HepG2 (cell line): Measurements from ENCODE around the gene DAPP1. TPM values are rescaled to one million over a fixed set of nuclear protein-coding genes. Genes with fewer than 3 reads are reported as not detected.

Experiments
- ATAC-seq: fragments of 200-7000 bp; cut with Tn5 transposase; 3 replicates; pipeline ENCODE4 v1.9.1; 2020; ENCODE audit warnings: mild to moderate bottlenecking, moderate library complexity
- BruUV-seq: library from RNA; stranded (reverse); fragments of 400-500 nt; replicated peaks from 2 replicates; lab custom pipeline; 2021; lab: Mats Ljungman, UMichigan
- CTCF ChIA-PET: fragments of 300-600 bp; formaldehyde crosslinking; extraction: SDS; loops from one replicate; lab custom pipeline; 2021; ENCODE audit warnings: low total read pairs, inconsistent platforms, low intra/inter-chr PET ratio; lab: Yijun Ruan, JAX
- POLR2A ChIA-PET: fragments of 350-600 bp; sonication (Branson Sonifier 250); formaldehyde crosslinking; loops from one replicate; lab custom pipeline; 2020; ENCODE audit warnings: antibody characterized with exemption, inconsistent platforms; lab: Yijun Ruan, JAX
- DNase-seq: peaks from one replicate; pipeline ENCODE4 v3.0.0-alpha.2; 2015; ENCODE audit warnings: low spot score
- FAIRE-seq: peaks from 3 replicates; lab custom pipeline; 2011; peaks lifted over from hg19 to GRCh38; lab: Jason Lieb, UNC
- H2AFZ ChIP-seq: one replicate; pipeline ENCODE4 v1.6.1; 2011; ENCODE audit warnings: low read length, inconsistent platforms
- H3K27ac ChIP-seq: fragments of 300-600 bp; 3 replicates; pipeline ENCODE4 v1.8.0; 2011; ENCODE audit warnings: mixed run types, mild to moderate bottlenecking, mixed read lengths, low read length, inconsistent platforms; ENCODE audit not compliant: insufficient read depth; ENCODE audit errors: extremely low read length
- H3K27me3 ChIP-seq, 2 experiments: fragments of 200-600 bp in 1 of 2; 2 replicates in 1 of 2; 3 replicates in 1 of 2; pipeline versions ENCODE4 v1.6.0 to v1.8.0; 2011; ENCODE audit warnings: low read length in 2 of 2, mild to moderate bottlenecking in 2 of 2, moderate library complexity in 2 of 2, inconsistent platforms in 1 of 2; ENCODE audit not compliant: insufficient read depth in 2 of 2, control insufficient read depth in 1 of 2
- H3K36me3 ChIP-seq, 2 experiments: fragments of 200-600 bp in 1 of 2; replicated peaks in 1 of 2; 2 replicates in 1 of 2; 3 replicates in 1 of 2; pipeline versions ENCODE4 v1.5.1 to v1.8.0; 2011; ENCODE audit warnings: low read length in 2 of 2, inconsistent platforms in 1 of 2; ENCODE audit not compliant: insufficient read depth in 2 of 2, control insufficient read depth in 1 of 2
- H3K4me1 ChIP-seq: 2 replicates; pipeline ENCODE4 v1.5.1; 2012; ENCODE audit warnings: low read length, inconsistent platforms; ENCODE audit not compliant: insufficient read depth
- H3K4me2 ChIP-seq: 2 replicates; pipeline ENCODE4 v1.6.0; 2011; ENCODE audit warnings: low read depth, low read length, inconsistent platforms
- H3K4me3 ChIP-seq, 3 experiments: fragments of 200-600 bp in 1 of 3; sonication (generic), shearing (Covaris generic) in 1 of 3; replicated peaks in 1 of 3; 2 replicates each; pipeline ENCODE4 v1.5.1; 2011 to 2016; ENCODE audit warnings: low read length in 3 of 3, inconsistent platforms in 2 of 3, low read depth in 2 of 3, mild to moderate bottlenecking in 2 of 3, control low read depth in 1 of 3, mixed read lengths in 1 of 3; ENCODE audit not compliant: insufficient read depth in 1 of 3
- H3K79me2 ChIP-seq: one replicate; pipeline ENCODE4 v1.6.1; 2011; ENCODE audit warnings: low read length, inconsistent platforms; ENCODE audit not compliant: insufficient read depth
- H3K9ac ChIP-seq: 2 replicates; pipeline ENCODE4 v1.6.0; 2011; ENCODE audit warnings: mild to moderate bottlenecking, low read depth, low read length, inconsistent platforms; ENCODE audit not compliant: insufficient read depth
- H3K9me3 ChIP-seq: 2 replicates; pipeline ENCODE4 v1.5.1; 2012; ENCODE audit warnings: mild to moderate bottlenecking, low read length
- H4K20me1 ChIP-seq: 2 replicates; pipeline ENCODE4 v1.6.0; 2011; ENCODE audit warnings: inconsistent platforms, mild to moderate bottlenecking, low read length, moderate library complexity; ENCODE audit not compliant: insufficient read depth
- DMAP1 ChIP-seq: IDR thresholded peaks from 2 replicates; pipeline ENCODE4 v1.6.1; 2016
- HES4 ChIP-seq: sonication (generic); formaldehyde crosslinking; IDR thresholded peaks from 2 replicates; pipeline ENCODE4 v1.9.0; 2021; ENCODE audit warnings: mild to moderate bottlenecking, missing genetic modification reagents, borderline replicate concordance
- NCOA5 ChIP-seq: sonication (generic); formaldehyde crosslinking; IDR thresholded peaks from 2 replicates; pipeline ENCODE4 v1.4.0; 2020; ENCODE audit warnings: missing genetic modification reagents
- POLR2AphosphoS5 ChIP-seq: IDR thresholded peaks from 2 replicates; pipeline ENCODE4 v1.6.1; 2012; ENCODE audit warnings: low read depth, low read length
- RXRA ChIP-seq: sonication (generic); formaldehyde crosslinking; IDR thresholded peaks from 2 replicates; pipeline ENCODE4 v1.5.1; 2020; ENCODE audit warnings: missing genetic modification reagents
- RXRB ChIP-seq: IDR thresholded peaks from 2 replicates; pipeline ENCODE4 v1.6.1; 2016; ENCODE audit warnings: borderline replicate concordance, missing genetic modification reagents, missing compliant biosample characterization
- SATB2 ChIP-seq: sonication (generic); formaldehyde crosslinking; IDR thresholded peaks from 2 replicates; pipeline ENCODE4 v1.5.0; 2020; ENCODE audit warnings: missing genetic modification reagents
- USF2 ChIP-seq, 2 experiments: sonication (generic) in 1 of 2; formaldehyde crosslinking in 1 of 2; IDR thresholded peaks; 2 replicates each; pipeline versions ENCODE4 v1.5.1 to v1.6.1; 2011 to 2020; ENCODE audit warnings: borderline replicate concordance in 1 of 2, low read depth in 1 of 2, low read length in 1 of 2, mild to moderate bottlenecking in 1 of 2, missing genetic modification reagents in 1 of 2, moderate library complexity in 1 of 2
- ZBTB20 ChIP-seq: sonication (generic); formaldehyde crosslinking; IDR thresholded peaks from 2 replicates; pipeline ENCODE4 v1.8.1; 2023; ENCODE audit warnings: missing genetic modification reagents, low read depth, mild to moderate bottlenecking, borderline replicate concordance
- ZNF329 ChIP-seq: sonication (generic); formaldehyde crosslinking; IDR thresholded peaks from 2 replicates; pipeline ENCODE4 v1.9.0; 2021; ENCODE audit warnings: low read depth, mild to moderate bottlenecking, missing genetic modification reagents
- ZNF343 ChIP-seq: sonication (generic); formaldehyde crosslinking; IDR thresholded peaks from 2 replicates; pipeline ENCODE4 v1.4.0; 2020; ENCODE audit warnings: mild to moderate bottlenecking, missing genetic modification reagents
- ZNF530 ChIP-seq: sonication (generic); formaldehyde crosslinking; IDR thresholded peaks from 2 replicates; pipeline ENCODE4 v1.5.0; 2020; ENCODE audit warnings: low read depth, mild to moderate bottlenecking, missing genetic modification reagents
- ZNF687 ChIP-seq: sonication (generic); formaldehyde crosslinking; IDR thresholded peaks from 2 replicates; pipeline ENCODE4 v1.5.1; 2020; ENCODE audit warnings: mild to moderate bottlenecking, missing genetic modification reagents, moderate library complexity
- WGBS: methylation state at CpG from one replicate; pipeline ENCODE4 v1.1.6; 2017; ENCODE audit warnings: low lambda C conversion rate; 5-methylcytosine and 5-hydroxymethylcytosine counted together
- in situ Hi-C: cut with HindIII; loops from 2 replicates; pipeline ENCODE4 v1.10.0; 2017; ENCODE audit warnings: low pct_unique_long_range_greater_than_20kb; ENCODE audit not compliant: extremely low pct_ligation_motif_present
- intact Hi-C: fragments of 100-400 bp; cut with micrococcal nuclease; formaldehyde crosslinking; loops from one replicate; pipeline ENCODE4 v1.10.0; 2022; ENCODE audit not compliant: unreplicated experiment
- polyA plus RNA-seq, 8 experiments: library from polyadenylated mRNA; depleted of rRNA in 3 of 8; stranded (reverse) in 7 of 8; unstranded in 1 of 8; fragments of >200 nt; fragmentation: Illumina TruSeq in 4 of 8; extraction: Trizol in 4 of 8; gene quantifications; 2 replicates each; pipeline versions ENCODE4 v1.2.1 to v1.2.3, GENCODE V29; 2011 to 2016; ENCODE audit warnings: low read depth in 4 of 8, missing spikeins in 1 of 8, mixed read lengths in 1 of 8; ENCODE audit not compliant: insufficient read depth in 1 of 8
- total RNA-seq, 5 experiments: library from RNA; depleted of rRNA; stranded (reverse); fragments of >200 nt; fragmentation: Illumina TruSeq; extraction: Trizol; gene quantifications; 2 replicates each; pipeline ENCODE4 v1.2.3, GENCODE V29; 2016; ENCODE audit warnings: low read depth in 1 of 5

The DAPP1 gene
- total and polyA plus RNA-seq, 2 of the 13 experiments (the other 11 are each of a cell fraction or from before 2014, with no cell fraction given), result not detected

GRCh38 chr4:99846891-99847290, 30.3 kb downstream of the DAPP1 start:
- ATAC-seq (no peak), FAIRE-seq (no peak), DNase-seq (no peak)
- H3K4me3 ChIP-seq, result no peak overlapping the region
- intact Hi-C loops (no loop called here), in situ Hi-C loops (no loop called here)
- ChIA-PET CTCF (no interaction called here), POLR2A (no interaction called here)
- TF ChIP-seq HES4 (no peak), DMAP1 (CRISPR knock-in tag) (no peak), POLR2AphosphoS5 (no peak), ZNF530 (CRISPR knock-in tag) (no peak)
- no peaks in the 10 kb centered on the region for H4K20me1 ChIP-seq
- no peaks in the 10 kb centered on the region for H3K4me1 ChIP-seq
- H3K36me3 ChIP-seq, result no peaks in the 10 kb centered on the region
- H3K9ac ChIP-seq, result no peak overlapping the region
- H3K4me2 ChIP-seq, result no peak overlapping the region
- no peak overlapping the region for H2AFZ ChIP-seq
- H3K27ac ChIP-seq, result no peak overlapping the region
- no peaks in the 10 kb centered on the region for H3K79me2 ChIP-seq
- H3K9me3 ChIP-seq, result no peaks in the 10 kb centered on the region
- BruUV-seq, result no TSS peak
- WGBS, result 0% methylated on average over 1 of the region's 1 CpG
- no peaks in the 10 kb centered on the region; a peak in 1 of 5 replicates for H3K27me3 ChIP-seq

GRCh38 chr4:99847362-99847976, 30.8 kb downstream of the DAPP1 start:
- intact Hi-C loops, result no loop called here
- POLR2A ChIA-PET, result no interaction called here
- ATAC-seq, result no peak
- H3K4me1 ChIP-seq, result no peaks in the 10 kb centered on the region
- BruUV-seq, result no TSS peak
- no peak overlapping the region for H3K4me3 ChIP-seq
- H2AFZ ChIP-seq, result no peak overlapping the region
- no peak overlapping the region for H3K4me2 ChIP-seq
- no peak overlapping the region for H3K27ac ChIP-seq
- H4K20me1 ChIP-seq, result no peaks in the 10 kb centered on the region
- no peak overlapping the region for H3K9ac ChIP-seq
- CTCF ChIA-PET, result no interaction called here
- H3K27me3 ChIP-seq, result no peaks in the 10 kb centered on the region; a peak in 1 of 5 replicates
- no peak for FAIRE-seq
- H3K79me2 ChIP-seq, result no peaks in the 10 kb centered on the region
- DNase-seq, result no peak
- no peaks in the 10 kb centered on the region for H3K36me3 ChIP-seq
- WGBS, result 42% methylated on average over 9 of the region's 10 CpGs
- in situ Hi-C loops, result no loop called here
- H3K9me3 ChIP-seq, result no peaks in the 10 kb centered on the region
- no peak for TF ChIP-seq ZNF687
- no peak for TF ChIP-seq SATB2 (CRISPR knock-in tag)
- no peak for TF ChIP-seq USF2 (IDR thresholded peaks at IDR 0.05; ENCODE audit: low read depth, low read length)
- TF ChIP-seq USF2 (CRISPR knock-in tag; IDR thresholded peaks at IDR 0.05; ENCODE audit: borderline replicate concordance), result no peak
- no peak for TF ChIP-seq RXRA (CRISPR knock-in tag)
- no peak for TF ChIP-seq ZNF329 (CRISPR knock-in tag)
- no peak for TF ChIP-seq ZNF343
- no peak for TF ChIP-seq NCOA5 (CRISPR knock-in tag)
- no peak for TF ChIP-seq RXRB (CRISPR knock-in tag)
- TF ChIP-seq ZBTB20, result no peak
